DOHH2 (cell line): ENCODE results near the gene DGKD.

Experiments used
- H3F3A ChIP-seq: fragments of 200-600 bp; sonication (generic), shearing (Covaris generic); 2 replicates; pipeline ENCODE4 v1.6.0; 2016; ENCODE audit warnings: antibody characterized with exemption, mild to moderate bottlenecking; ENCODE audit not compliant: control insufficient read depth, insufficient read depth
- H3K27ac ChIP-seq: fragments of 200-600 bp; sonication (generic); 2 replicates; pipeline ENCODE4 v1.5.1; 2014; ENCODE audit warnings: low read depth, mild to moderate bottlenecking, low read length, moderate library complexity
- H3K27me3 ChIP-seq: fragments of 200-600 bp; sonication (generic); 2 replicates; pipeline ENCODE4 v1.6.1; 2014; ENCODE audit warnings: mild to moderate bottlenecking, low read length, mixed read lengths; ENCODE audit not compliant: control insufficient read depth
- H3K36me3 ChIP-seq: fragments of 200-600 bp; sonication (generic); 2 replicates; pipeline ENCODE4 v1.6.1; 2014; ENCODE audit warnings: mild to moderate bottlenecking, low read length, moderate library complexity, mixed read lengths; ENCODE audit not compliant: control insufficient read depth
- H3K4me1 ChIP-seq: fragments of 200-600 bp; sonication (generic); 2 replicates; pipeline ENCODE4 v1.6.1; 2014; ENCODE audit warnings: mild to moderate bottlenecking, low read length, mixed read lengths; ENCODE audit not compliant: control insufficient read depth
- H3K4me2 ChIP-seq: fragments of 200-600 bp; sonication (generic); 2 replicates; pipeline ENCODE4 v1.6.0; 2014; ENCODE audit warnings: mild to moderate bottlenecking, low read length, moderate library complexity
- H3K4me3 ChIP-seq: fragments of 200-600 bp; sonication (generic); 2 replicates; pipeline ENCODE4 v1.5.1; 2014; ENCODE audit warnings: mild to moderate bottlenecking, low read length, mixed read lengths
- H3K79me2 ChIP-seq: fragments of 200-600 bp; sonication (generic); 2 replicates; pipeline ENCODE4 v1.6.1; 2014; ENCODE audit warnings: mild to moderate bottlenecking, low read length, mixed read lengths; ENCODE audit not compliant: control insufficient read depth
- H3K9me2 ChIP-seq: fragments of 200-600 bp; sonication (generic); replicated peaks from 2 replicates; pipeline ENCODE4 v1.6.1; 2014; ENCODE audit warnings: mild to moderate bottlenecking, low read length, mixed read lengths; ENCODE audit not compliant: control insufficient read depth
- H3K9me3 ChIP-seq: fragments of 200-600 bp; sonication (generic); 2 replicates; pipeline ENCODE4 v1.6.1; 2014; ENCODE audit warnings: antibody characterized with exemption, low read length, mixed read lengths; ENCODE audit not compliant: control insufficient read depth, insufficient read depth
- H4K20me1 ChIP-seq: fragments of 200-600 bp; sonication (generic); 2 replicates; pipeline ENCODE4 v1.6.0; 2014; ENCODE audit warnings: low read depth, mild to moderate bottlenecking, antibody characterized with exemption, low read length, moderate library complexity; ENCODE audit not compliant: control insufficient read depth, insufficient read depth
- CTCF ChIP-seq: fragments of 200-600 bp; sonication (generic); IDR thresholded peaks from one replicate; pipeline ENCODE4 v1.5.1; 2014; ENCODE audit warnings: antibody characterized with exemption, mild to moderate bottlenecking, low read depth, low read length; ENCODE audit not compliant: poor library complexity, severe bottlenecking
- EZH2phosphoT487 ChIP-seq: fragments of 200-600 bp; sonication (generic); IDR thresholded peaks from 2 replicates; pipeline ENCODE4 v1.6.1; 2017; ENCODE audit warnings: borderline replicate concordance, mild to moderate bottlenecking, antibody characterized with exemption, low read length, moderate library complexity, mixed read lengths

Gene DGKD

GRCh38 chr2:233319256-233319655 lies 35.0 kb upstream of the DGKD start:
- H3K4me1 ChIP-seq: peaks cover 21% of the 10 kb centered on the region
- H4K20me1 ChIP-seq: no peaks in the 10 kb centered on the region
- H3K27me3 ChIP-seq: peaks cover 14% of the 10 kb centered on the region
- TF ChIP-seq EZH2phosphoT487 (no peak), CTCF (no peak)
- H3F3A ChIP-seq: 0 out of 2 replicates have a peak, but pooled peaks cover 3% of the 10 kb centered on the region
- H3K9me3 ChIP-seq: no peaks in the 10 kb centered on the region
- no peaks in the 10 kb centered on the region for H3K36me3 ChIP-seq
- H3K9me2 ChIP-seq: no peaks in the 10 kb centered on the region
- H3K27ac ChIP-seq: no peak overlapping the region
- no peak overlapping the region for H3K4me3 ChIP-seq
- no peak overlapping the region for H3K4me2 ChIP-seq
- H3K79me2 ChIP-seq: no peaks in the 10 kb centered on the region

GRCh38 chr2:233320470-233320869 lies 33.8 kb upstream of the DGKD start:
- H4K20me1 ChIP-seq: no peaks in the 10 kb centered on the region
- TF ChIP-seq CTCF (no peak), EZH2phosphoT487 (no peak)
- no peaks in the 10 kb centered on the region for H3K9me2 ChIP-seq
- H3K27ac ChIP-seq: no peak overlapping the region
- no peaks in the 10 kb centered on the region for H3K9me3 ChIP-seq
- no peak overlapping the region for H3K4me3 ChIP-seq
- H3K4me2 ChIP-seq: no peak overlapping the region
- H3K27me3 ChIP-seq: peaks cover 16% of the 10 kb centered on the region
- H3F3A ChIP-seq: 0 out of 2 replicates have a peak, but pooled peaks cover 3% of the 10 kb centered on the region
- H3K4me1 ChIP-seq: peaks cover 21% of the 10 kb centered on the region
- H3K79me2 ChIP-seq: no peaks in the 10 kb centered on the region
- H3K36me3 ChIP-seq: no peaks in the 10 kb centered on the region

GRCh38 chr2:233321166-233321565 lies 33.1 kb upstream of the DGKD start:
- Histone ChIP-seq H3K9me2 (no peaks in the 10 kb centered on the region), H4K20me1 (no peaks in the 10 kb centered on the region), H3K27ac (no peak overlapping the region), H3K4me3 (no peak overlapping the region), H3K79me2 (no peaks in the 10 kb centered on the region), H3K9me3 (no peaks in the 10 kb centered on the region), H3K36me3 (no peaks in the 10 kb centered on the region), H3K27me3 (peaks cover 17% of the 10 kb centered on the region), H3K4me2 (no peak overlapping the region), H3K4me1 (peaks cover 18% of the 10 kb centered on the region), H3F3A (0 out of 2 replicates have a peak, but pooled peaks cover 3% of the 10 kb centered on the region)
- no peak for TF ChIP-seq CTCF
- TF ChIP-seq EZH2phosphoT487: no peak

- Histone ChIP-seq H4K20me1 (no peaks in the 10 kb centered on the region), H3K9me3 (no peaks in the 10 kb centered on the region), H3K27ac (no peak overlapping the region), H3K27me3 (peaks cover 13% of the 10 kb centered on the region), H3K4me3 (no peak overlapping the region), H3K36me3 (no peaks in the 10 kb centered on the region), H3K79me2 (no peaks in the 10 kb centered on the region), H3K9me2 (no peaks in the 10 kb centered on the region), H3F3A (no peaks in the 10 kb centered on the region), H3K4me2 (no peak overlapping the region), H3K4me1 (peaks cover 18% of the 10 kb centered on the region)
- peak; percentile 18 for TF ChIP-seq CTCF
- no peak for TF ChIP-seq EZH2phosphoT487
Measured at GRCh38 chr2:233323851-233324250, 30.4 kb upstream of the DGKD start.
